Panc1 (cell line): ENCODE measurements around the gene CLEC4M. TPM values are rescaled to one million over a fixed set of nuclear protein-coding genes. Genes with fewer than 3 reads are reported as not detected.

Experiments used
- ATAC-seq: fragments of 200-7000 bp; cut with Tn5 transposase; 2 replicates; pipeline ENCODE4 v1.9.1; 2020; ENCODE audit warnings: mild to moderate bottlenecking, moderate library complexity
- BruUV-seq: library from RNA; stranded (reverse); fragments of 400-500 nt; replicated peaks from 2 replicates; lab custom pipeline; 2021; lab: Mats Ljungman, UMichigan
- CTCF ChIA-PET: fragments of 300-600 bp; sonication (Branson Sonifier 250); formaldehyde crosslinking; loops from one replicate; lab custom pipeline; 2022; ENCODE audit warnings: antibody characterized with exemption; lab: Charles Lee
- POLR2A ChIA-PET: fragments of 300-600 bp; sonication (Branson Sonifier 250); formaldehyde crosslinking; loops from one replicate; lab custom pipeline; 2022; ENCODE audit warnings: antibody characterized with exemption; lab: Charles Lee
- DNase-seq: peaks from one replicate; pipeline ENCODE4 v3.0.0-alpha.2; 2010; ENCODE audit warnings: low read depth, low spot score
- H3K27ac ChIP-seq: 2 replicates; pipeline ENCODE4 v1.5.1; 2011; ENCODE audit warnings: mild to moderate bottlenecking, low read length, inconsistent platforms
- H3K27me3 ChIP-seq: fragments of 200-500 bp; sonication (Bioruptor generic); 2 replicates; pipeline ENCODE4 v1.6.0; 2014; ENCODE audit warnings: low read length, inconsistent platforms; ENCODE audit not compliant: control insufficient read depth, insufficient read depth
- H3K36me3 ChIP-seq: fragments of 200-500 bp; sonication (Bioruptor generic); 2 replicates; pipeline ENCODE4 v1.5.1; 2014; ENCODE audit warnings: inconsistent platforms, mild to moderate bottlenecking, low read length, moderate library complexity; ENCODE audit not compliant: control insufficient read depth, insufficient read depth
- H3K4me1 ChIP-seq: 2 replicates; pipeline ENCODE4 v1.5.1; 2011; ENCODE audit warnings: inconsistent platforms, mild to moderate bottlenecking, low read length, moderate library complexity; ENCODE audit not compliant: control insufficient read depth, insufficient read depth
- H3K4me3 ChIP-seq, 2 experiments: 2 replicates each; pipeline ENCODE4 v1.5.1; 2011 to 2012; ENCODE audit warnings: low read depth in 2 of 2, low read length in 2 of 2, mild to moderate bottlenecking in 2 of 2, inconsistent platforms in 1 of 2, moderate library complexity in 1 of 2
- H3K9me3 ChIP-seq: fragments of 200-500 bp; sonication (Bioruptor generic); 2 replicates; pipeline ENCODE4 v1.5.1; 2014; ENCODE audit warnings: low read depth, mild to moderate bottlenecking, inconsistent platforms, low read length, moderate library complexity; ENCODE audit not compliant: control insufficient read depth, insufficient read depth
- POLR2AphosphoS5 ChIP-seq: IDR thresholded peaks from 2 replicates; pipeline ENCODE4 v1.6.1; 2012; ENCODE audit warnings: mild to moderate bottlenecking, low read depth, low read length, moderate library complexity
- SIN3A ChIP-seq: IDR thresholded peaks from 2 replicates; pipeline ENCODE4 v1.6.1; 2012; ENCODE audit warnings: low read depth, mild to moderate bottlenecking, low read length, moderate library complexity, borderline replicate concordance; ENCODE audit not compliant: insufficient read depth
- TCF7L2 ChIP-seq: IDR thresholded peaks from 2 replicates; pipeline ENCODE4 v1.6.1; 2011; ENCODE audit warnings: mild to moderate bottlenecking, low read depth, low read length, inconsistent platforms
- in situ Hi-C: cut with HindIII; loops from 2 replicates; pipeline ENCODE4 v1.10.0; 2016; ENCODE audit warnings: low sequenced_read_pairs, low pct_unique_long_range_greater_than_20kb
- intact Hi-C: fragments of 100-400 bp; cut with micrococcal nuclease; formaldehyde crosslinking; loops from one replicate; pipeline ENCODE4 v1.10.0; 2022; ENCODE audit not compliant: unreplicated experiment
- total RNA-seq: library from RNA; stranded (reverse); gene quantifications from one replicate; pipeline ENCODE4 v1.2.1, GENCODE V29; 2021; ENCODE audit not compliant: unreplicated experiment
- TF ChIP-seq, protein P1 (sequence below), 2 experiments: IDR thresholded peaks; 2 replicates each; pipeline ENCODE4 v1.6.1; 2011 to 2012; ENCODE audit warnings: low read depth in 2 of 2, control low read depth in 1 of 2, low read length in 1 of 2, mild to moderate bottlenecking in 1 of 2, moderate library complexity in 1 of 2; ENCODE audit not compliant: insufficient read depth in 1 of 2
- TF ChIP-seq, protein P2 (sequence below): fragments of 450-650 bp; IDR thresholded peaks from 2 replicates; pipeline ENCODE4 v1.5.1; 2017; ENCODE audit warnings: mild to moderate bottlenecking

CLEC4M gene
- total RNA-seq, 1 experiment from 2014 or later: not detected

DNA sequence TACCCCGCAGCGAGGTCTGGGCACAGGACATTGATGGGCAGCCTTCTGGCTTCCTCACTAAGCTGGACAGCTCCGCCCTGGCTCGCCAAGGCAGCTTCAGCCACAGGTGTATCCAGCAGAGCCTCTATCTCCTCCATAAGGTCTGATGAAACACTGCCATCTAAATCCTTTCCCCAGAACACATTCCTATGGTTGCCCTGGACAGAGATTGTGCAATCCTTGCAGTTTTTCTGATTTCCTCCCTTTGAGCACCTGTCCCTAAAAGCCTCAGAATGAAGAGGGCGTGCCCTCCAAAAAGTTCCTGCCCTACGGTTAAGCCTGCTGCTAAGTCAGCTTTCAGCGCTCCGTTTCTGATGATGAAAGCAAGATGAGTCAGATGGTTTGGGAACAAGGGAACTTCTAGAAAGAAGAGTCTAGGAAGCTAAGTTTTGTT, 21.0 kb downstream of the CLEC4M start:
- no peak overlapping the region for H3K4me3 ChIP-seq
- no peaks in the 10 kb centered on the region for H3K4me1 ChIP-seq
- POLR2A ChIA-PET: no interaction called here
- ATAC-seq: peak; percentile 45; the same call in 1 of the 2 replicates
- CTCF ChIA-PET: no interaction called here
- H3K27ac ChIP-seq: no peak overlapping the region
- H3K36me3 ChIP-seq: no peaks in the 10 kb centered on the region
- in situ Hi-C loops: no loop called here
- H3K9me3 ChIP-seq: no peaks in the 10 kb centered on the region
- intact Hi-C loops: no loop called here
- BruUV-seq: no TSS peak
- TF ChIP-seq, protein P1, sequence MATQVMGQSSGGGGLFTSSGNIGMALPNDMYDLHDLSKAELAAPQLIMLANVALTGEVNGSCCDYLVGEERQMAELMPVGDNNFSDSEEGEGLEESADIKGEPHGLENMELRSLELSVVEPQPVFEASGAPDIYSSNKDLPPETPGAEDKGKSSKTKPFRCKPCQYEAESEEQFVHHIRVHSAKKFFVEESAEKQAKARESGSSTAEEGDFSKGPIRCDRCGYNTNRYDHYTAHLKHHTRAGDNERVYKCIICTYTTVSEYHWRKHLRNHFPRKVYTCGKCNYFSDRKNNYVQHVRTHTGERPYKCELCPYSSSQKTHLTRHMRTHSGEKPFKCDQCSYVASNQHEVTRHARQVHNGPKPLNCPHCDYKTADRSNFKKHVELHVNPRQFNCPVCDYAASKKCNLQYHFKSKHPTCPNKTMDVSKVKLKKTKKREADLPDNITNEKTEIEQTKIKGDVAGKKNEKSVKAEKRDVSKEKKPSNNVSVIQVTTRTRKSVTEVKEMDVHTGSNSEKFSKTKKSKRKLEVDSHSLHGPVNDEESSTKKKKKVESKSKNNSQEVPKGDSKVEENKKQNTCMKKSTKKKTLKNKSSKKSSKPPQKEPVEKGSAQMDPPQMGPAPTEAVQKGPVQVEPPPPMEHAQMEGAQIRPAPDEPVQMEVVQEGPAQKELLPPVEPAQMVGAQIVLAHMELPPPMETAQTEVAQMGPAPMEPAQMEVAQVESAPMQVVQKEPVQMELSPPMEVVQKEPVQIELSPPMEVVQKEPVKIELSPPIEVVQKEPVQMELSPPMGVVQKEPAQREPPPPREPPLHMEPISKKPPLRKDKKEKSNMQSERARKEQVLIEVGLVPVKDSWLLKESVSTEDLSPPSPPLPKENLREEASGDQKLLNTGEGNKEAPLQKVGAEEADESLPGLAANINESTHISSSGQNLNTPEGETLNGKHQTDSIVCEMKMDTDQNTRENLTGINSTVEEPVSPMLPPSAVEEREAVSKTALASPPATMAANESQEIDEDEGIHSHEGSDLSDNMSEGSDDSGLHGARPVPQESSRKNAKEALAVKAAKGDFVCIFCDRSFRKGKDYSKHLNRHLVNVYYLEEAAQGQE (IDR thresholded peaks at IDR 0.05; ENCODE audit: insufficient read depth in 1 of 2, low read depth in 2 of 2, low read length in 1 of 2): peak; percentile 63 to 76; a peak in 3 of 4 replicates
- no peak for TF ChIP-seq TCF7L2
- no peak for DNase-seq
- H3K27me3 ChIP-seq: no peaks in the 10 kb centered on the region

DNA sequence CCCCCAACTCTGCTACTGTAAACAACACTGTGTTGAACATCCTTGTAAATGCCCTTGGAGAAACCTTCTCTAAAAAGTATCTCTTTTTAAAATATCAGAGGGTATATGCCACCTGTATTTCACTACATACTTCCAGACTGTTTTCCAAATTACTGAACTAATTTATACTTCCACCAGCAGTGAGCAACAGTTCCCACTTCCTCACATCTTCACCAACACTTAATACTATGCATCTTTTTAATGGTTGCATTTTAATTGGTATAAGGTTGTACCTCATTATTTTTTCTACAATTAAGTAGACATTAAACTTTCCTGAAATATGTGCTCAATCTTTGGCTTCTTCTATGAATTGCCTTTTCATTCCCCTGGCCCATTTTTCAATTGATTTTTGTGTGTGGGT, 21.8 kb downstream of the CLEC4M start:
- no peaks in the 10 kb centered on the region for H3K36me3 ChIP-seq
- intact Hi-C loops: no loop called here

More for the DNA sequence above, 21.8 kb downstream of the CLEC4M start:
- Histone ChIP-seq H3K27ac (no peak overlapping the region), H3K4me3 (no peak overlapping the region), H3K9me3 (no peaks in the 10 kb centered on the region), H3K27me3 (no peaks in the 10 kb centered on the region), H3K4me1 (no peaks in the 10 kb centered on the region)
- CTCF ChIA-PET: no interaction called here
- DNase-seq (no peak), ATAC-seq (no peak)
- in situ Hi-C loops: no loop called here
- TF ChIP-seq TCF7L2 (no peak), POLR2AphosphoS5 (no peak), SIN3A (no peak)
- TF ChIP-seq, protein P1 (IDR thresholded peaks at IDR 0.05; ENCODE audit: insufficient read depth in 1 of 2, low read depth in 2 of 2, low read length in 1 of 2): no peak
- TF ChIP-seq, protein P2, sequence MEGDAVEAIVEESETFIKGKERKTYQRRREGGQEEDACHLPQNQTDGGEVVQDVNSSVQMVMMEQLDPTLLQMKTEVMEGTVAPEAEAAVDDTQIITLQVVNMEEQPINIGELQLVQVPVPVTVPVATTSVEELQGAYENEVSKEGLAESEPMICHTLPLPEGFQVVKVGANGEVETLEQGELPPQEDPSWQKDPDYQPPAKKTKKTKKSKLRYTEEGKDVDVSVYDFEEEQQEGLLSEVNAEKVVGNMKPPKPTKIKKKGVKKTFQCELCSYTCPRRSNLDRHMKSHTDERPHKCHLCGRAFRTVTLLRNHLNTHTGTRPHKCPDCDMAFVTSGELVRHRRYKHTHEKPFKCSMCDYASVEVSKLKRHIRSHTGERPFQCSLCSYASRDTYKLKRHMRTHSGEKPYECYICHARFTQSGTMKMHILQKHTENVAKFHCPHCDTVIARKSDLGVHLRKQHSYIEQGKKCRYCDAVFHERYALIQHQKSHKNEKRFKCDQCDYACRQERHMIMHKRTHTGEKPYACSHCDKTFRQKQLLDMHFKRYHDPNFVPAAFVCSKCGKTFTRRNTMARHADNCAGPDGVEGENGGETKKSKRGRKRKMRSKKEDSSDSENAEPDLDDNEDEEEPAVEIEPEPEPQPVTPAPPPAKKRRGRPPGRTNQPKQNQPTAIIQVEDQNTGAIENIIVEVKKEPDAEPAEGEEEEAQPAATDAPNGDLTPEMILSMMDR: no peak
- BruUV-seq: no TSS peak
- POLR2A ChIA-PET: no interaction called here
